K562 (cell line): Measurements from ENCODE around the gene PON2. TPM values are rescaled to one million over a fixed set of nuclear protein-coding genes. Genes with fewer than 3 reads are reported as not detected.

ENCODE experiments used
- ATAC-seq: fragments of 200-7000 bp; cut with Tn5 transposase; 3 replicates; pipeline ENCODE4 v1.9.1; 2020; ENCODE audit warnings: moderate library complexity
- BruUV-seq: library from RNA; stranded (reverse); fragments of 400-500 nt; replicated peaks from 2 replicates; lab custom pipeline; 2021; lab: Mats Ljungman, UMichigan
- CTCF ChIA-PET: fragments of 300-600 bp; formaldehyde crosslinking; extraction: SDS; loops from one replicate; lab custom pipeline; 2021; ENCODE audit warnings: low intra/inter-chr PET ratio; lab: Yijun Ruan, JAX
- POLR2A ChIA-PET: fragments of 300-600, 350-650 bp; sonication (Branson Sonifier 250); formaldehyde crosslinking; extraction: SDS; loops from one replicate; lab custom pipeline; 2021; ENCODE audit warnings: antibody characterized with exemption, inconsistent platforms; lab: Yijun Ruan, JAX
- DNase-seq, 4 experiments: peaks; one replicate each; pipeline versions ENCODE4 v3.0.0 to v3.0.0-alpha.2; 2011 to 2018; ENCODE audit warnings: low spot score in 3 of 4, mixed read lengths in 3 of 4; ENCODE audit errors: extremely low read depth in 1 of 4
- FAIRE-seq: peaks from 2 replicates; lab custom pipeline; 2011; peaks lifted over from hg19 to GRCh38; lab: Jason Lieb, UNC
- H2AFZ ChIP-seq: 2 replicates; pipeline ENCODE4 v1.6.0; 2011; ENCODE audit warnings: low read depth, low read length, control low read depth, inconsistent platforms
- H3K27ac ChIP-seq: fragments of 200-600 bp; 3 replicates; pipeline ENCODE4 v1.8.0; 2011; ENCODE audit warnings: low read depth, mild to moderate bottlenecking, control low read depth, inconsistent platforms, low read length, moderate library complexity, mixed read lengths; ENCODE audit errors: extremely low read depth
- H3K27me3 ChIP-seq, 2 experiments: fragments of 300-600 bp in 1 of 2; 2 replicates in 1 of 2; 3 replicates in 1 of 2; pipeline versions ENCODE4 v1.6.0 to v1.8.0; 2011; ENCODE audit warnings: inconsistent platforms in 2 of 2, low read length in 2 of 2, mild to moderate bottlenecking in 1 of 2, mixed read lengths in 1 of 2, moderate library complexity in 1 of 2; ENCODE audit not compliant: control insufficient read depth in 2 of 2, insufficient read depth in 2 of 2
- H3K36me3 ChIP-seq: fragments of 300-600 bp; 3 replicates; pipeline ENCODE4 v1.8.0; 2011; ENCODE audit warnings: mild to moderate bottlenecking, low read length, inconsistent platforms; ENCODE audit not compliant: control insufficient read depth, insufficient read depth
- H3K4me1 ChIP-seq, 2 experiments: fragments of 200-600 bp in 1 of 2; replicated peaks in 1 of 2; 2 replicates in 1 of 2; 3 replicates in 1 of 2; pipeline versions ENCODE4 v1.5.1 to v1.8.0; 2011; ENCODE audit warnings: inconsistent platforms in 2 of 2, low read length in 2 of 2, mild to moderate bottlenecking in 1 of 2, mixed read lengths in 1 of 2, moderate library complexity in 1 of 2; ENCODE audit not compliant: control insufficient read depth in 2 of 2, insufficient read depth in 2 of 2
- H3K4me2 ChIP-seq: 2 replicates; pipeline ENCODE4 v1.6.1; 2011; ENCODE audit warnings: low read length, control low read depth, inconsistent platforms, mixed read lengths; ENCODE audit not compliant: insufficient read depth
- H3K4me3 ChIP-seq: fragments of 200-600 bp; sonication (generic), shearing (Covaris generic); 2 replicates; pipeline ENCODE4 v1.5.1; 2016; ENCODE audit warnings: control low read depth, inconsistent platforms
- H3K79me2 ChIP-seq: fragments of 200-600 bp; 3 replicates; pipeline ENCODE4 v1.8.0; 2011; ENCODE audit warnings: low read length, inconsistent platforms; ENCODE audit not compliant: control insufficient read depth, insufficient read depth
- H3K9ac ChIP-seq, 2 experiments: 2 replicates each; pipeline versions ENCODE4 v1.6.0 to v1.6.1; 2011; ENCODE audit warnings: low read depth in 2 of 2, low read length in 2 of 2, control low read depth in 1 of 2, inconsistent platforms in 1 of 2, mild to moderate bottlenecking in 1 of 2, mixed read lengths in 1 of 2; ENCODE audit not compliant: insufficient read depth in 1 of 2
- H3K9me1 ChIP-seq: one replicate; pipeline ENCODE4 v1.6.0; 2011; ENCODE audit warnings: inconsistent platforms, mild to moderate bottlenecking, low read length, moderate library complexity; ENCODE audit not compliant: control insufficient read depth, insufficient read depth
- H3K9me3 ChIP-seq: replicated peaks from 2 replicates; pipeline ENCODE4 v1.5.1; 2011; ENCODE audit warnings: low read depth, low read length, inconsistent platforms; ENCODE audit not compliant: control insufficient read depth, insufficient read depth
- H4K20me1 ChIP-seq: replicated peaks from 2 replicates; pipeline ENCODE4 v1.6.1; 2011; ENCODE audit warnings: low read length, inconsistent platforms, mixed read lengths; ENCODE audit not compliant: control insufficient read depth, insufficient read depth
- CAMTA2 ChIP-seq: fragments of 250-450 bp; sonication (Bioruptor Pico); conservative IDR thresholded peaks from 2 replicates; pipeline ENCODE4 v1.5.1; 2022
- CBX3 ChIP-seq, 2 experiments: IDR thresholded peaks; 1 replicate in 1 of 2; 2 replicates in 1 of 2; pipeline ENCODE4 v1.6.1; 2012; ENCODE audit warnings: inconsistent platforms in 2 of 2, low read length in 2 of 2, borderline replicate concordance in 1 of 2, control low read depth in 1 of 2
- RBM25 ChIP-seq: fragments of 200-400 bp; formaldehyde crosslinking; IDR thresholded peaks from 2 replicates; pipeline ENCODE4 v1.6.1; 2018; ENCODE audit warnings: low read length, low read depth, moderate library complexity; ENCODE audit not compliant: severe bottlenecking
- ZNF121 ChIP-seq: sonication (generic); formaldehyde crosslinking; conservative IDR thresholded peaks from 2 replicates; pipeline ENCODE4 v1.8.0; 2022; ENCODE audit warnings: missing genetic modification reagents
- ZNF3 ChIP-seq: fragments of 250-450 bp; sonication (Bioruptor Pico); IDR thresholded peaks from 2 replicates; pipeline ENCODE4 v1.5.0; 2021; ENCODE audit warnings: mild to moderate bottlenecking, moderate library complexity
- ZNF79 ChIP-seq: fragments of 250-450 bp; sonication (Bioruptor Pico); IDR thresholded peaks from 2 replicates; pipeline ENCODE4 v1.4.0; 2020; ENCODE audit warnings: low read depth, mild to moderate bottlenecking, moderate library complexity
- WGBS: fragments of 100-300 bp; shearing (Covaris generic); methylation state at CpG from one replicate; pipeline ENCODE4 v1.1.6; 2016; ENCODE audit warnings: low coverage, mixed read lengths; ENCODE audit not compliant: insufficient coverage; ENCODE audit errors: missing lambda C conversion rate; 5-methylcytosine and 5-hydroxymethylcytosine counted together
- in situ Hi-C: fragments of 300-500 bp; cut with MboI; formaldehyde crosslinking; loops from 4 replicates; pipeline ENCODE4 v1.15.0; 2018; ENCODE audit warnings: inconsistent platforms, mixed read lengths
- intact Hi-C: fragments of 100-400 bp; cut with micrococcal nuclease; formaldehyde crosslinking; loops from 2 replicates; pipeline ENCODE4 v1.14.2; 2022
- polyA plus RNA-seq, 8 experiments: library from polyadenylated mRNA; depleted of rRNA in 4 of 8; stranded (reverse) in 5 of 8; unstranded in 3 of 8; fragments of >200 nt; fragmentation: Nextera tagmentation in 2 of 8; fragmentation: Illumina TruSeq in 1 of 8; extraction: Ambion mirVana in 2 of 8; extraction: Trizol in 1 of 8; gene quantifications; 2 replicates each; pipeline versions ENCODE4 v1.2.1 to v1.2.3, GENCODE V29; 2011 to 2014; ENCODE audit warnings: inconsistent platforms in 1 of 8, missing spikeins in 1 of 8
- total RNA-seq, 7 experiments: library from RNA; depleted of rRNA in 6 of 7; stranded (reverse); fragments of >200 nt in 6 of 7; fragmentation: Illumina TruSeq in 2 of 7; extraction: Trizol in 2 of 7; gene quantifications; 2 replicates each; pipeline versions ENCODE4 v1.2.1 to v1.2.3, GENCODE V29; 2011 to 2021; ENCODE audit warnings: low replicate concordance in 1 of 7
- TF ChIP-seq, protein P1 (sequence below): fragments of 450-650 bp; formaldehyde crosslinking; IDR thresholded peaks from 2 replicates; pipeline ENCODE4 v1.4.0; 2020; ENCODE audit warnings: mild to moderate bottlenecking, moderate library complexity
- TF ChIP-seq, protein P2 (sequence below): sonication (generic); formaldehyde crosslinking; IDR thresholded peaks from 2 replicates; pipeline ENCODE4 v1.4.0; 2020; ENCODE audit warnings: mild to moderate bottlenecking, missing genetic modification reagents

Gene PON2
- total and polyA plus RNA-seq, 9 of the 15 experiments (the other 6 are each of a cell fraction or from before 2014, with no cell fraction given): 8.5 to 30.1 (median 21.9) TPM

DNA sequence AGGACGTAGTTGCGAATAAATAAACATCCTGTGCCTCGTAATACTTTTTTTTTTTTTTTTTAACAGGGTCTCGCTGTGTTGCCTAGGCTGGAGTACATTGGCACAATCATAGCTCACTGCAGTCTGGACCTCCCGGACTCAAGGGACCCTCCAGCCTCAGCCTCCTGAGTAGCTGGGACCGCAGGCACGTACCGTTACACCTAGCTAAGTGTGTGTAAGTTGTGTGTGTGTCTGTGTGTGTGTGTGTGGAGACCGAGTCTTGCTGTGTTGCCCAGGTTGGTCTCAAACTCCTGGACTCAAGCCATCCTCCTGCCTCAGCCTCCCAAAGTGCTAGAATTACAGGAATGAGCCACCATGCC lies 573 bp upstream of the PON2 start (continued):
- TF ChIP-seq ZNF3 (no peak), ZNF79 (CRISPR knock-in tag) (no peak)

DNA sequence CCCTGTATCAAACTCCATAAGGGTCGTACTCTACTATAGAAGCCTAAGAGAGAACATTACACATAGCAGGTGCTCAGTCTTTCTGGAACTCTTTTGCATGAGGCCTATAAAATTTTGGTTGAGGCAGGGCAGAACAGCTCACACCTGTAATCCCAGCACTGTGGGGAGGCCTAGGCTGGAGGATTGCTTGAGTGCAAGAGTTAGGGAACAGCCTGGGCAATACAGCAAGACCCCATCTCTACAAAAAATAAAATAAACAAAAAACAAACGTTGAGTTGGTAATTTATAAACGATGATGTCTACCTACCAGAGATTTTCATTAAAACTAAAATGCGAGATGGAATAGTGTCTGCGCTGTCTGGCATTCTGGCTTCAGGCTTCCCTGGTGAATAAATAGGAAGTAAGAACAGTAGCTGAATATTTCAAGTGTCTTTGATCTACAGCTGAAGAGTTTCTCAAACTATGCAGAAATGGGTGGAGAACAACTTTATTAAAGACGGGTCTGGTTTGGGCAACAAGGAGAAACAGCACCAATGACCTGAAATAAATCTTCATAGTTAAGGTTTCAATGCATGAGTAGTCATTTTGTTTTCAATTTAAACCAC lies 774 bp downstream of the PON2 start:
- no peaks in the 10 kb centered on the region for H3K9me3 ChIP-seq
- H4K20me1 ChIP-seq: no peaks in the 10 kb centered on the region
- no peak for FAIRE-seq
- H3K4me3 ChIP-seq: peak overlapping the region; percentile 61
- H3K27ac ChIP-seq: peak overlapping the region; percentile 81
- peaks cover 9% of the 10 kb centered on the region for H3K79me2 ChIP-seq
- peak overlapping the region; percentile 99 for H2AFZ ChIP-seq
- H3K4me1 ChIP-seq: peaks cover 9 to 10% of the 10 kb centered on the region in 2 experiments; a peak in 4 of 5 replicates
- ChIA-PET CTCF (interaction anchor here (0.6 kb wide), 1 partner anchor 252 kb away, joined by 3 read pairs; no protein-coding TSS in a partner anchor), POLR2A (interaction anchor here (0.6 to 1.6 kb wide), 5 partner anchors 10 to 78 kb away, joined by 3 to 7 read pairs (median 4); no protein-coding TSS in a partner anchor)
- peak; percentile 1; the same call in 1 of the 3 replicates for ATAC-seq
- intact Hi-C loops: no loop called here
- H3K27me3 ChIP-seq: no peaks in the 10 kb centered on the region
- BruUV-seq: TSS peak; percentile 62
- no peaks in the 10 kb centered on the region for H3K9me1 ChIP-seq
- in situ Hi-C loops: no loop called here
- 31% methylated on average over 6 of the region's 6 CpGs for WGBS
- no peaks in the 10 kb centered on the region; the same call in 2 of the 3 replicates for H3K36me3 ChIP-seq
- peak overlapping the region; percentile 85 to 93 for H3K9ac ChIP-seq
- peak overlapping the region; percentile 77 for H3K4me2 ChIP-seq
- no peak for DNase-seq
- TF ChIP-seq, protein P1, sequence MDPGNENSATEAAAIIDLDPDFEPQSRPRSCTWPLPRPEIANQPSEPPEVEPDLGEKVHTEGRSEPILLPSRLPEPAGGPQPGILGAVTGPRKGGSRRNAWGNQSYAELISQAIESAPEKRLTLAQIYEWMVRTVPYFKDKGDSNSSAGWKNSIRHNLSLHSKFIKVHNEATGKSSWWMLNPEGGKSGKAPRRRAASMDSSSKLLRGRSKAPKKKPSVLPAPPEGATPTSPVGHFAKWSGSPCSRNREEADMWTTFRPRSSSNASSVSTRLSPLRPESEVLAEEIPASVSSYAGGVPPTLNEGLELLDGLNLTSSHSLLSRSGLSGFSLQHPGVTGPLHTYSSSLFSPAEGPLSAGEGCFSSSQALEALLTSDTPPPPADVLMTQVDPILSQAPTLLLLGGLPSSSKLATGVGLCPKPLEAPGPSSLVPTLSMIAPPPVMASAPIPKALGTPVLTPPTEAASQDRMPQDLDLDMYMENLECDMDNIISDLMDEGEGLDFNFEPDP: no peak
- TF ChIP-seq, protein P2, sequence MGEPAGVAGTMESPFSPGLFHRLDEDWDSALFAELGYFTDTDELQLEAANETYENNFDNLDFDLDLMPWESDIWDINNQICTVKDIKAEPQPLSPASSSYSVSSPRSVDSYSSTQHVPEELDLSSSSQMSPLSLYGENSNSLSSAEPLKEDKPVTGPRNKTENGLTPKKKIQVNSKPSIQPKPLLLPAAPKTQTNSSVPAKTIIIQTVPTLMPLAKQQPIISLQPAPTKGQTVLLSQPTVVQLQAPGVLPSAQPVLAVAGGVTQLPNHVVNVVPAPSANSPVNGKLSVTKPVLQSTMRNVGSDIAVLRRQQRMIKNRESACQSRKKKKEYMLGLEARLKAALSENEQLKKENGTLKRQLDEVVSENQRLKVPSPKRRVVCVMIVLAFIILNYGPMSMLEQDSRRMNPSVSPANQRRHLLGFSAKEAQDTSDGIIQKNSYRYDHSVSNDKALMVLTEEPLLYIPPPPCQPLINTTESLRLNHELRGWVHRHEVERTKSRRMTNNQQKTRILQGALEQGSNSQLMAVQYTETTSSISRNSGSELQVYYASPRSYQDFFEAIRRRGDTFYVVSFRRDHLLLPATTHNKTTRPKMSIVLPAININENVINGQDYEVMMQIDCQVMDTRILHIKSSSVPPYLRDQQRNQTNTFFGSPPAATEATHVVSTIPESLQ (CRISPR knock-in tag): 0 out of 2 replicates have a peak, but pooled peaks have one; percentile 66
- no peak for TF ChIP-seq CBX3 (IDR thresholded peaks at IDR 0.05; ENCODE audit: borderline replicate concordance in 1 of 2, low read length in 2 of 2)
- TF ChIP-seq CAMTA2 (CRISPR knock-in tag): no peak
- TF ChIP-seq ZNF121 (CRISPR knock-in tag): peak; percentile 93
- peak; percentile 78 for TF ChIP-seq RBM25
